Duodenal mucosa (tissue), 2 donors: ENCODE results near the gene MED26.

ENCODE experiments used
- H3K27ac ChIP-seq: one replicate; pipeline ENCODE4 v1.7.0; 2013; ENCODE audit warnings: low read depth, low read length
- H3K27me3 ChIP-seq, 2 donors: one replicate each; pipeline ENCODE4 v1.7.0; 2013; ENCODE audit warnings: low read length in 2 of 2, control low read depth in 1 of 2; ENCODE audit not compliant: insufficient read depth in 2 of 2, control insufficient read depth in 1 of 2
- H3K36me3 ChIP-seq, 2 donors: one replicate each; pipeline ENCODE4 v1.7.0; 2013; ENCODE audit warnings: low read length in 2 of 2, control low read depth in 1 of 2; ENCODE audit not compliant: insufficient read depth in 2 of 2, control insufficient read depth in 1 of 2
- H3K4me1 ChIP-seq, 2 donors: one replicate each; pipeline ENCODE4 v1.7.0; 2013; ENCODE audit warnings: low read length in 2 of 2, control low read depth in 1 of 2; ENCODE audit not compliant: insufficient read depth in 2 of 2, control insufficient read depth in 1 of 2
- H3K4me3 ChIP-seq, 2 donors: one replicate each; pipeline ENCODE4 v1.7.0; 2013; ENCODE audit warnings: low read length in 2 of 2, low read depth in 1 of 2
- H3K9ac ChIP-seq, 2 donors: one replicate each; pipeline ENCODE4 v1.7.0; 2013; ENCODE audit warnings: low read length in 2 of 2, low read depth in 1 of 2
- H3K9me3 ChIP-seq, 2 donors: one replicate each; pipeline ENCODE4 v1.7.0; 2013; ENCODE audit warnings: low read length in 2 of 2, control low read depth in 1 of 2; ENCODE audit not compliant: control insufficient read depth in 1 of 2

MED26 gene

GRCh38 chr19:16618248-16618647, 9.8 kb downstream of the MED26 start:
- Histone ChIP-seq H3K27me3 (no peaks in the 10 kb centered on the region), H3K36me3 (peaks cover 0 to 7% of the 10 kb centered on the region in 2 donors), H3K9ac (no peak overlapping the region), H3K4me3 (no peak overlapping the region), H3K9me3 (no peaks in the 10 kb centered on the region), H3K4me1 (peaks cover 20 to 26% of the 10 kb centered on the region in 2 donors), H3K27ac (no peak overlapping the region)

- peaks cover 0 to 3% of the 10 kb centered on the region in 2 donors for H3K36me3 ChIP-seq
- H3K27ac ChIP-seq, result no peak overlapping the region
- H3K4me1 ChIP-seq, result peaks cover 12 to 22% of the 10 kb centered on the region in 2 donors
- no peak overlapping the region for H3K4me3 ChIP-seq
- H3K9me3 ChIP-seq, result no peaks in the 10 kb centered on the region
- no peak overlapping the region for H3K9ac ChIP-seq
- H3K27me3 ChIP-seq, result no peaks in the 10 kb centered on the region
Observed at GRCh38 chr19:16615808-16616207, 12.2 kb downstream of the MED26 start.

GRCh38 chr19:16614941-16615340, 13.1 kb downstream of the MED26 start:
- H3K9me3 ChIP-seq, result no peaks in the 10 kb centered on the region
- H3K27ac ChIP-seq, result no peak overlapping the region
- H3K9ac ChIP-seq, result no peak overlapping the region
- no peak overlapping the region for H3K4me3 ChIP-seq
- H3K27me3 ChIP-seq, result no peaks in the 10 kb centered on the region
- H3K4me1 ChIP-seq, result peaks cover 4 to 14% of the 10 kb centered on the region in 2 donors
- peaks cover 0 to 3% of the 10 kb centered on the region in 2 donors for H3K36me3 ChIP-seq

DNA sequence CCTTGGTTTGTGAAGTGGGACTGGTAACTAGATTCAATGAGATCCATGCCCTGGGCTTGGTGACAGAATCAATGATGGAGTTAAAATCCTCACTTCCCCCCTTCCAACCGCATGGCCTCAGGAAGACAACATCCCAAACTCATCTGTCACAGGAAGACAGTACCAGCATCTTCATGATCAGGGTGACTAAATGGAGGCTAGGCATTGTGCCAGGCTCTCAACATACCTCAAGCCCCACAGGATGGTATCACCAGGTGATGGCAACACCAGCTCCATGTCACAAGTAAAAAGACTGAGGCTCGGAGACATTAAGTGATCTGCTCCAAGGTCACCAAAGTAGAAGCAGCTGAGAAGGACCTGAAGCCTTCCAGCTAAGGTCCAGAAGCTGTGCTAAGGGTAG, 14.2 kb downstream of the MED26 start:
- no peaks in the 10 kb centered on the region for H3K9me3 ChIP-seq
- peaks cover 4% of the 10 kb centered on the region in 2 donors for H3K4me1 ChIP-seq
- H3K27ac ChIP-seq, result no peak overlapping the region

DNA sequence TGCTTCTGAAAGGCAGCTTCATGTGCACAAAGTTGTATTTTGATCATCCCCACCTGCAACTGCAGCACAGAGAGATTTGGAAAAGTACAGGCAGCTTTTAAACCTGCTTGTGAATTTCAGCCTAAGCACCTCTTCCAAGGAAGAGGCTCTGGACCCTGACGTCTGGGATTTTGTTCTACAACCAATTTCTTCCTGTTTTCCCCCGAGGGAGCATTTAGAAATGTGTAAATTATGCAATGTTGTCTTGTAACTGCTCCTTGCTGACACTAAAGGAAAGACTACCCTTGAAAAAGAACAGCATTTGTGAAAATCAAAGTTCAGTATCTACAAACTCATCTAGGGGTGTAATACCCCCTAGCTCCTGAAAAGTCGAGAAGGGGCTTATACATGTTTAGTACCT, 15.4 kb downstream of the MED26 start:
- no peaks in the 10 kb centered on the region for H3K9me3 ChIP-seq

More for the DNA sequence above, 14.2 kb downstream of the MED26 start:
- H3K9ac ChIP-seq, result no peak overlapping the region
- H3K4me3 ChIP-seq, result no peak overlapping the region
- no peaks in the 10 kb centered on the region for H3K27me3 ChIP-seq
- peaks cover 0 to 3% of the 10 kb centered on the region in 2 donors for H3K36me3 ChIP-seq

GRCh38 chr19:16611121-16611520, 16.9 kb downstream of the MED26 start:
- H3K4me1 ChIP-seq, result peaks cover 7 to 8% of the 10 kb centered on the region in 2 donors
- no peaks in the 10 kb centered on the region for H3K27me3 ChIP-seq
- H3K9me3 ChIP-seq, result no peaks in the 10 kb centered on the region
- no peak overlapping the region for H3K4me3 ChIP-seq
- H3K9ac ChIP-seq, result no peak overlapping the region
- H3K36me3 ChIP-seq, result peaks cover 0 to 7% of the 10 kb centered on the region in 2 donors
- no peak overlapping the region for H3K27ac ChIP-seq

More for the DNA sequence above, 15.4 kb downstream of the MED26 start:
- H3K4me1 ChIP-seq, result peaks cover 6 to 8% of the 10 kb centered on the region in 2 donors
- no peak overlapping the region for H3K27ac ChIP-seq
- no peak overlapping the region for H3K4me3 ChIP-seq
- peaks cover 0 to 3% of the 10 kb centered on the region in 2 donors for H3K36me3 ChIP-seq
- H3K27me3 ChIP-seq, result no peaks in the 10 kb centered on the region
- no peak overlapping the region for H3K9ac ChIP-seq

DNA sequence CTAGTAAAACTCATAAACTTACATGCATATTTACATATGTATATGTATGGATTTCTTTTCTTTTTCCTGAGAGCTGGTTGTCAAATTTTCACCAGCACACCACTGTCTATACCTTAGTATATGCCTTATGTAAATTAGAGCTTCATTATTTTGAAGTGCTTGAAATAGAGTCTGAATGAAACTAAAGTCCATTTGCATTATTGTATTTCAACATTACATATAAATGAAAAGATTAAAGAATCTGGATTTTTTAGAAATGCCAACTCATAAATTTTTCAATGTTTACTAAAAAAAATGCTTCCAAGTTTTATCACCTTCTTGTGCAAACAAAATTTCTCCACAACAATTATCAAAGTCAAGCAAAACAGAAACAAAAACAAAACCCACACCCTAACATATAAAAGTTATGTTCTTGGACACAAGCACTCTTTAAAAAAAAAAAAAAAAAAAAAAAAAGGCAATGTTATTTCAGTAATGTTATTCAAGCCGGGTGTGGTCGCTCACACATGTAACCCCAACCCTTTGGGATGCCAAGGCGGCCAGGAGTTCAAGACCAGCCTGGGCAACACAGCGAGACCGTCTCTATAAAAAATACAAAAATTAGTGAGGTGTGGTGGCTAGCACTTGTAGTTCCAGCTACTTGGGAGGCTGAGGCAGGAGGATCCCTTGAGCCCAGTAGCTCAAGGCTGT, 18.3 kb downstream of the MED26 start:
- no peaks in the 10 kb centered on the region for H3K9me3 ChIP-seq
- H3K9ac ChIP-seq, result no peak overlapping the region
- H3K27me3 ChIP-seq, result no peaks in the 10 kb centered on the region
- no peak overlapping the region for H3K4me3 ChIP-seq
- peaks cover 0 to 7% of the 10 kb centered on the region in 2 donors for H3K36me3 ChIP-seq
- no peak overlapping the region for H3K27ac ChIP-seq
- H3K4me1 ChIP-seq, result peaks cover 8 to 16% of the 10 kb centered on the region in 2 donors

DNA sequence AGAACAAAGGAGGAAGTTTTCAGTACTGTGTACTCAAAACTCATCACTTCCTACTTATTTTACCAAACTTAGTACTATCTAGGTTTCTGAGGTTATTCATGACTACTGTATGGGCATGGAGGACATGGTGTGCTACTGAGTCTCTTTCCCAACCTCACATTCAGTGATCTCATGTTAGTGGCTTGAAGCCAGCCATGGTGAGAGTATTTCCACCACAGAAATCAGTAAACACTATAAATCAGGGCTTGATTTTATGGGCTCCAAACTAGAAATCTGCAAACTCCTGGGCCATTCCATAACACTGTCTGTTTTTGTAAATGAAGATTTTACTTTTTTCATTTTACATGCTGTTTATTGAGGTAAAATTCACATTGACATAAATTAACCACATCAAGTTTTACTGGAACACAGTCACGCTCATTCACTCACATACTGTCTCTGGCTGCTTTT, 19.7 kb downstream of the MED26 start:
- Histone ChIP-seq H3K4me1 (peaks cover 8 to 16% of the 10 kb centered on the region in 2 donors), H3K9ac (no peak overlapping the region), H3K9me3 (no peaks in the 10 kb centered on the region), H3K4me3 (peak overlapping the region in 1 of 2 donors; percentile 19), H3K36me3 (peaks cover 0 to 6% of the 10 kb centered on the region in 2 donors), H3K27ac (no peak overlapping the region), H3K27me3 (no peaks in the 10 kb centered on the region)

DNA sequence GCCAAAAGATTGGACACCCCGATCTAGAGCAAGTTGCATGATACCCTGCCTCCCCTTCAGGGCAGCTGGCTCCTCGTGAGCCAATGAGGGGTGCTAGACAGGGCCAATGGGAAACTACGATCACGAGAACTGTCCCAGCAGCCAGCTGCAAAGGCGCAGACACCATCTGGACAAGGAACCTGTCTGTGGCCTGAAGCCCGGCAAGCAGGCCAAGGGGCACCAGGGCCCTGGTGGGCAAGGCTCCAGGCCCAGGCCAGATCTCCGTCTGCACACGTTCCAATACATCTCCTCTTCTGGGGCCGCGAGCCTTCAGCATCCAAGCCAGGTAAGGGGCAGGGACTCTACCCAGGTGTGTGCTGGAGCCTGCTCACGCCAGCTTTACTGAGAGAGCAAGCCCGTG, 20.2 kb downstream of the MED26 start:
- no peak overlapping the region for H3K4me3 ChIP-seq
- H3K36me3 ChIP-seq, result peaks cover 0 to 6% of the 10 kb centered on the region in 2 donors
- H3K27me3 ChIP-seq, result no peaks in the 10 kb centered on the region
- no peak overlapping the region for H3K9ac ChIP-seq
- no peaks in the 10 kb centered on the region for H3K9me3 ChIP-seq
- H3K4me1 ChIP-seq, result peaks cover 8 to 16% of the 10 kb centered on the region in 2 donors
- peak overlapping the region; percentile 62 for H3K27ac ChIP-seq

DNA sequence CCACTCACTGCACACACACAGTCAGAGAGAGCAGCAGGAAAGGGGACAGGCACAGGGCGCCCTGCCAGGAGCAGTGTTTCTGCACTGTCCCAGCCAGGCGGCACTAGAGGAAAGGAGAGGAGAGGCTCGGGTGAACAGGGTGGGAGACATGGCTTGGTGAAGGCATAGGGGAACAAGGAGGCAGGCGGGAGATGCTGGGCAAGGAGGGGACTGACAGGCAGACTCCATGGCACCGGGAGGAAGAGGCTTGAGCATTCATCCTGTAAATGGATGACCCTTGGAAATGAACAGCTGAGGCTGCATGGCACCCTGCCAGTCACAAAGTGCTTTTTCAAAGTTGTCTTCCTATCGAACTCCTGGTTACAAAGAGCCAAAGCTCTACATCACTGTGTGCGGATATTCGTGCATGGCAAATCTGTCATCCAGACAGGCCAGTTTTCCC, 22.4 kb downstream of the MED26 start:
- Histone ChIP-seq H3K27me3 (no peaks in the 10 kb centered on the region), H3K4me3 (no peak overlapping the region), H3K9me3 (no peaks in the 10 kb centered on the region), H3K9ac (no peak overlapping the region), H3K36me3 (peaks cover 0 to 6% of the 10 kb centered on the region in 2 donors), H3K27ac (no peak overlapping the region), H3K4me1 (peaks cover 8 to 16% of the 10 kb centered on the region in 2 donors)
